HCEC 1CT (cell line): ENCODE measurements around the gene MYOD1.

Source experiments
- DNase-seq: peaks from one replicate; pipeline ENCODE4 v3.0.0-alpha.2; 2017

Gene MYOD1

GRCh38 chr11:17735818-17736578 is 16.6 kb downstream of the MYOD1 start:
- DNase-seq: no peak

GRCh38 chr11:17736579-17736893 is 17.2 kb downstream of the MYOD1 start:
- DNase-seq: no peak

GRCh38 chr11:17736930-17737817 is 17.8 kb downstream of the MYOD1 start:
- DNase-seq: no peak

- DNase-seq: no peak
These were observed 19.0 kb downstream of the MYOD1 start for GRCh38 chr11:17738151-17738973.

GRCh38 chr11:17739945-17740338 is 20.6 kb downstream of the MYOD1 start:
- no peak for DNase-seq

GRCh38 chr11:17740649-17741235 is 21.4 kb downstream of the MYOD1 start:
- DNase-seq: no peak

GRCh38 chr11:17741487-17741886 is 22.1 kb downstream of the MYOD1 start:
- no peak for DNase-seq

- no peak for DNase-seq
These were observed 22.6 kb downstream of the MYOD1 start for GRCh38 chr11:17742019-17742418.

GRCh38 chr11:17743026-17743807 is 23.8 kb downstream of the MYOD1 start:
- no peak for DNase-seq

- peak; percentile 33 for DNase-seq
These were observed 24.4 kb downstream of the MYOD1 start for GRCh38 chr11:17743808-17744119.

- DNase-seq: peak; percentile 22
These were observed 25.0 kb downstream of the MYOD1 start for GRCh38 chr11:17744151-17744940.

- DNase-seq: no peak
These were observed 25.8 kb downstream of the MYOD1 start for GRCh38 chr11:17745023-17745772.

- no peak for DNase-seq
These were observed 26.7 kb downstream of the MYOD1 start for GRCh38 chr11:17746096-17746495.

- no peak for DNase-seq
These were observed 28.0 kb downstream of the MYOD1 start for GRCh38 chr11:17747131-17747955.

- no peak for DNase-seq
These were observed 28.7 kb downstream of the MYOD1 start for GRCh38 chr11:17748044-17748443.

- DNase-seq: no peak
These were observed 29.7 kb downstream of the MYOD1 start for GRCh38 chr11:17748761-17749721.

- no peak for DNase-seq
These were observed 30.8 kb downstream of the MYOD1 start for GRCh38 chr11:17750013-17750800.

- DNase-seq: no peak
These were observed 31.4 kb downstream of the MYOD1 start for GRCh38 chr11:17750801-17751165.
